HEK293T (cell line): ENCODE measurements around the gene WNT9A.
"Not testable (repeated sequence)": the region's sequence is repeated elsewhere in the genome, so short reads cannot be mapped to it uniquely, and the experiment has no call there.

Source experiments
- BHLHE40 ChIP-seq: fragments of 450-650 bp; IDR thresholded peaks from 2 replicates; pipeline ENCODE4 v1.6.1; 2016; ENCODE audit warnings: mild to moderate bottlenecking, moderate library complexity, borderline replicate concordance
- CTBP1 ChIP-seq: fragments of 450-650 bp; IDR thresholded peaks from 2 replicates; pipeline ENCODE4 v1.6.1; 2016; ENCODE audit warnings: borderline replicate concordance
- ELF4 ChIP-seq: fragments of 450-650 bp; IDR thresholded peaks from 2 replicates; pipeline ENCODE4 v1.6.1; 2017; ENCODE audit warnings: antibody characterized with exemption
- FOXM1 ChIP-seq: fragments of 450-650 bp; IDR thresholded peaks from 2 replicates; pipeline ENCODE4 v1.6.1; 2017; ENCODE audit warnings: mild to moderate bottlenecking, borderline replicate concordance
- L3MBTL2 ChIP-seq: fragments of 450-650 bp; conservative IDR thresholded peaks from 2 replicates; pipeline ENCODE4 v1.6.1; 2016; ENCODE audit warnings: mild to moderate bottlenecking
- PKNOX1 ChIP-seq: fragments of 450-650 bp; IDR thresholded peaks from 2 replicates; pipeline ENCODE4 v1.6.1; 2016
- TARDBP ChIP-seq: fragments of 450-650 bp; IDR thresholded peaks from 2 replicates; pipeline ENCODE4 v1.6.1; 2016

- TF ChIP-seq BHLHE40, CTBP1, ELF4, PKNOX1, FOXM1, L3MBTL2, TARDBP: not testable (repeated sequence)
These were observed 37.8 kb downstream of the WNT9A start for GRCh38 chr1:227909923-227910328.
